HG02678 (cell line): ENCODE measurements around the gene IGSF8.

Source experiments
- ATAC-seq: cut with Tn5 transposase; IDR thresholded peaks from one replicate; pipeline ENCODE4 v1.9.1; 2021; ENCODE audit warnings: mild to moderate bottlenecking, moderate library complexity; ENCODE audit not compliant: unreplicated experiment

Gene IGSF8

GRCh38 chr1:160107512-160107911 lies 9.1 kb upstream of the IGSF8 start:
- ATAC-seq, result no peak

- no peak for ATAC-seq
Measured at GRCh38 chr1:160105155-160105554, 6.7 kb upstream of the IGSF8 start.

- ATAC-seq, result no peak
Measured at GRCh38 chr1:160104486-160104885, 6.1 kb upstream of the IGSF8 start.

GRCh38 chr1:160103658-160104408 lies 5.4 kb upstream of the IGSF8 start:
- ATAC-seq, result no peak

GRCh38 chr1:160101717-160102522 lies 3.5 kb upstream of the IGSF8 start:
- ATAC-seq, result no peak

- ATAC-seq, result peak; percentile 27
Measured at GRCh38 chr1:160101037-160101716, 2.8 kb upstream of the IGSF8 start.

GRCh38 chr1:160099716-160100375 lies 1.4 kb upstream of the IGSF8 start:
- no peak for ATAC-seq

GRCh38 chr1:160098852-160099561 lies 588 bp upstream of the IGSF8 start:
- ATAC-seq, result peak; percentile 87

- ATAC-seq, result no peak
Measured at GRCh38 chr1:160097151-160097910, 1.1 kb downstream of the IGSF8 start.

GRCh38 chr1:160096274-160097116 lies 1.9 kb downstream of the IGSF8 start:
- no peak for ATAC-seq

- ATAC-seq, result no peak
Measured at GRCh38 chr1:160095382-160096105, 2.9 kb downstream of the IGSF8 start.

GRCh38 chr1:160094806-160095205 lies 3.6 kb downstream of the IGSF8 start:
- no peak for ATAC-seq

GRCh38 chr1:160094291-160094625 lies 4.2 kb downstream of the IGSF8 start:
- ATAC-seq, result no peak

GRCh38 chr1:160093624-160094290 lies 4.7 kb downstream of the IGSF8 start:
- ATAC-seq, result no peak

GRCh38 chr1:160093069-160093395 lies 5.4 kb downstream of the IGSF8 start:
- no peak for ATAC-seq

GRCh38 chr1:160092366-160093068 lies 5.9 kb downstream of the IGSF8 start:
- no peak for ATAC-seq

GRCh38 chr1:160091666-160092223 lies 6.7 kb downstream of the IGSF8 start:
- ATAC-seq, result no peak
